Measurements from ENCODE around the gene ACKR4.
A peak's percentile ranks its signal among the peaks of the same experiment; 100 is the strongest.
"Not testable (repeated sequence)": the region's sequence is repeated elsewhere in the genome, so short reads cannot be mapped to it uniquely, and the experiment has no call there.

ACKR4 gene

DNA sequence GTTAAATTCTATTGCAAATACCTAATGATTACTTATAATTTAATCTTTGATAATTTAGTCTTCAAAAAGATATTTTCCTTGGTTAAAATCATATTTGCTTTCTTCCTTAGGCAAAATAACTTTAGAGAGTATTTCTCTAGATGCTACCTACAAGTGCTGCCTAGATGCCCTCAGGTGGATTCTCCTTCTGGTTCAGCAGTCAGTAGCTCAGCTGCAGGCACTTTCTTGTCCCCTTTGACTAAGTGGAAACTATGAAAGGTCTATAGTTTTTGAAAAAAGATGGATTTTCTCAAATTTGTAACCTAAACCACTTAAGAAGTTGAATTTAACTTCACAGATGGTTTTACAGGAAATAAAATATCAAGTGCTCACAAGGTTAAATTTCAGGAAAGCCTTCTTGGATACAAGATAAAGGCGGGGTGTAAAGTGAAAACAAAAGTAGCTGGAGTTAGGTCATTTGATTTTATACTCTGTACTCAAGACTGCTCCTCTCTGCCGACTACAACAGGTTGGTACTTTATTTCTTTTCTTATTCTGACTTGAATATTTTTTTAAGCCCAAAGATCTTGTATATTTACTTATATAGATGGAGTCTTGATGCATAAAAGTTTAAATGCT, at the start of gene ACKR4:
Gene ACKR4, plus strand, starts transcription at position 455 of the 618 bp plus-strand sequence. CDS start 3,128 bp downstream, outside the sequence.
- no peak for DNase-seq

DNA sequence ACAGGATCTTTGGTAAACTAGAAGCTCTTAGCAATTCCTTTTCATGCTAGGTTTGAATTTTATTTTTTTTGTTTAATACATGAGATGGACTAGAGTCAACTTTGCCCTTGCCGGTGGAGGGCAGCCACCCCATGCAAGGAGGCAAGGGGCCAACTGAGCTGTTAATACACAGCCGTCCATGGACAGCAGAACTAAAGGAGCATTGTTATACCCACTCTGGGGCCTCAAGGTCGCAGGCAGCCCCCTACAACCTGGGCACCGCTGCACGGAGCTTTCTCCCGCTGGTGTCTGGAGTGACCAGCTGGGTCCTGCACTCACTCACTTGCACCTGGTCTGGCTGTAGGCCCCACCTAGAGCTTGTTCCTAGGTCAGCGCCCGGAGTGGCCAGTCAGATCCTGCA, 47.9 kb upstream of the ACKR4 start:
- no peak for DNase-seq

- DNase-seq = no peak
Measured at GRCh38 chr3:132549890-132550578, 47.0 kb upstream of the ACKR4 start.

DNA sequence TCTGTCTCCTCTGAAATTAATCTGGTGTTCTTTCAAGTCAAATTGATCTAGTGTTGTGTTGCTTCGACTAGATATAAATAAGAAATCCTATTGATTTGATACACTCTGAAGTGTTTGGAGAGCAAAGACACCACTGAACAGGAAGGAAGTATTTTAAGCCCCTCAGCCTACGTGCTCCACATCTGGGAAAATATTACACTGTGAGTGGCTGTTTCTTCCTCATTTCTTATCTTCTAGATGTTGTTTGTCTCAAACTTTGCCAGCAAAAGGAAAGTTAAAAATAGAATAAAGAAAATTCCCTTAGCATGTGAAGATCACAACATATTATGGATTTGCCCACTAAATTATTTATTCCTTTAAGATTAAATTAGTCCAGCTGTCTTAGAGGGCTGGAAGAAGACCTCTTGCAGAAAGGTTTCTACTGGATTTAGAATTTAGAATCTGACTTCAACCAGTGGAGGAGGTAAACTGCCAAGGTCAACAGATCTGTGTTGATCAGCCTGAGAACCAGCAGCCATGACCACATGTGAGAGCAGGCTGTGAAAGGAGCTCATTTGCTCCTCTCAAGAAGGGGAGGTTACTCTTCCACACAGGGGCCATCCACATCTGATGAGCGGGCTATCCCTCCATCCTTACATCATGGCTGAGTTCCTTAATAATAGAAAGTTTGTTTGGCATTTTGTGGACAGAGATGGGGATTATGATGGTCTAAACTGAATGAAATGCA, 46.3 kb upstream of the ACKR4 start:
- DNase-seq = no peak

GRCh38 chr3:132553826-132554225, 43.2 kb upstream of the ACKR4 start:
- DNase-seq = peak; percentile 1

GRCh38 chr3:132554437-132554836, 42.6 kb upstream of the ACKR4 start:
- peak; percentile 82 for DNase-seq

DNA sequence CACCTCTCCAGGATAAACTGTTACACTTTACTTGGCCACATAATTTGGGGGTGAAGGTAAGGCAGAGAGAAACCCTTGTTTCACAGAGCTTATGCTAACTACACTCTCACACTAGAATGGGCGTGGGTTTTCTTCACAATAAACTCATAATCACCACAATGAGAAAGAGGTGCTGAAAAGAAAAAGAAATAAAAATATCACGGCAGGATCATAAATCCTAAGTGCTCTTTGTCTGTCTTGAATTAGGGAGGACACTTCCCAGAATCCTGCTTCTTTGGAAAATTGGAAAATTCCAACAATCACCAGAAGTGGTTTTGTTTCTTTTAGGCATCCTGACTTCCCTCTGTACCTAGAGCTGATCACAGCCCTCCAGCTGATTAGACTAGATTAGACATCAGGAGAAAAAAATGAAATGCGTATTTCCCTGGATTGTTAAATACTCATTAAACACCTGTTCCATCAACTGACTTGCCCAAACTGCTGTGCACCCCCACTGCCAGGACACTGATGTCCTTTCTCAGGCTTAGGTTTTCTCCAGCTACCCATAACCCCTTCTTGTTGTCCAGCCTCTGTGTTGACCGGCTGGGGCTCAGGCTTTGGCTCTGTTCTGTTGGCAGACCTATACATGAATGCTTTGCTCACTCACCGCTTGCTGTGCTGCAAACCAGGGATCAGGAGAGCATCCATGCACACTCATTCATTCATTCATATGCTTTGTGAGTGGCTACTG, 41.6 kb upstream of the ACKR4 start:
- peak; percentile 6 for DNase-seq

DNA sequence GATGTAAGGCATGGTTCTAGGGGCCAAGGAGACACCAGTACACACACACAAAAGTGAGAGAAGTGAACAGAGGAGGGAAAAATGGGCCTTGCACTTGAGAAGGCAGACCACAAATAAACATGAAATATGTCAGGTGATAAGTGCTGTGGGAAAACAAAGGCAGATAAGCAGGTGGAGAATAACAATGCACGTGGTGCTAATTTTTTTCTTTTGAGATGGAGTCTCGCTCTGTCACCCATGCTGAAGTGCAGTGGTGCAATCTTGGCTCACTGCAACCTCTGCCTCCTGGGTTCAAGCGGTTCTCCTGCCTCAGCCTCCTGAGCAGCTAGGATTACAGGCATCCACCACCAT, 41.1 kb upstream of the ACKR4 start:
- not testable (repeated sequence) for DNase-seq

GRCh38 chr3:132556508-132557159, 40.4 kb upstream of the ACKR4 start:
- DNase-seq = peak; percentile 5

DNA sequence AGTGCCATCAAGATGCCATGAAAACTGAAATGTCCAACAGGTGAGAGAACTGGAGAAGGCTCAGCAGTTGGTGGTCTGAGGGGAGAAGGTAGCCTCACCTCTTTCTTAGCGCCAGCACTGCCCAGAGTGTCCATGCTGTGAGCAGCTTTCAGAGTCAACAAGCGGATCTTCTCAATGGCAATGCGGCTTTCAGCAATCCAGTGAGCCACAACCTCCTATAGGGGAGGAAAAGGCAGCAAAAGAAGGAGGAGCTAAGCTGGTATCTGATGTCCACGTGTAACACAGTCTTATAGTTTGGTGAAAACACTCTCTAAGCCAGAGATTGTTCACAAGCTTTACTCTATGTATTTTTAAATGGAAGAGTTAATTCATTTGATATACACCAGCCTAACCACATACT, 36.1 kb upstream of the ACKR4 start:
- peak; percentile 49 for DNase-seq

DNA sequence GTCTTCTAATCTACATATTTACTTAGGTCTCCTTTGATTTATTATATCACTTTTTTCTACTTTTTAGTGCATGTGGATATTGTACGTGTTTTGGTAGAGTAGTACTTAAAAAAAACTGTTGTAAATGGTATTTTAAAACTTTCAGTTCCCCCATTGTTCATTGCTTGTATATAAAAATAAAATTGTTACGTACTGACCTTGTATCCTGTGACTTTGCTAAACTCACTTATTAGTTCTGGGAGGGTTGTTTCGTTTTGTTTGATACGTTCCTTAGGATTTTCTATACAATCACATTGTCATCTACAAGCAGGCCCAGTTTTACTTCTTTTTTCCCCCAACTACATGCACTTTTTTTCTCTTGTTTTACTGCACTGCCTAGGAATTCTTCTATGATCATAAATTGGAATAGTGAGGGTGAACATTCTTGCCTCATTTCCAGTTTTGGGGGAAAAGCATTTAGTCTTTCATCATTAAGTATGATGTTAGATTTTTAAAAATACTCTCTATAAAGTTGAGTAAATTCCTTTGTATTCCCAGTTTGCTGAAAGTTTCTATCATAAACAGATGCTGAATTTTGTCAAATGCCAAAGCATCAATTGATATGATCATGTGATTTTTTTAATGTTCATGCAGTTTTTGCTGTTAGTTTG, 33.5 kb upstream of the ACKR4 start:
- DNase-seq = no peak

GRCh38 chr3:132564070-132564465, 33.0 kb upstream of the ACKR4 start:
- DNase-seq = no peak

DNA sequence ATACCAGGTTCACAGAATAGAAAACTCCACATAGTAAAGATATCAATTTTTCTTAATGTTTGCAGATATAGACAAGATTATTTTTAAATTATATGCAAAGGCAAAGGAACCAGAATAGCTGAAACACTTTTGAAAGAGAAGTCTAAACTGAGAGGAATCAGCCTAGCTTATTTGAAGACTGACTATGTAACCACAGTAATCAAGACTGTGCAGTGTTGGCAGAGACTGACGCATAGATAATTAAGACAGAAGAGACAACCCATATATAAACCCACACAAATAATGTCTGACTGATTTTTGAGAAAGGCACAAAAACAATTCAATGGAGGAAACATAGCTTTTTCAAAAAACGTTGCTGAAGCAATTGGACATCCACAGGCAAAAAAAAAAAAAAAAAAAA, 28.6 kb upstream of the ACKR4 start:
- no peak for DNase-seq

GRCh38 chr3:132569153-132569552, 27.9 kb upstream of the ACKR4 start:
- no peak for DNase-seq

- no peak for DNase-seq
Measured at GRCh38 chr3:132569580-132569979, 27.5 kb upstream of the ACKR4 start.

GRCh38 chr3:132570016-132570415, 27.1 kb upstream of the ACKR4 start:
- DNase-seq = no peak

- DNase-seq = no peak
Measured at GRCh38 chr3:132573797-132574211, 23.3 kb upstream of the ACKR4 start.

DNA sequence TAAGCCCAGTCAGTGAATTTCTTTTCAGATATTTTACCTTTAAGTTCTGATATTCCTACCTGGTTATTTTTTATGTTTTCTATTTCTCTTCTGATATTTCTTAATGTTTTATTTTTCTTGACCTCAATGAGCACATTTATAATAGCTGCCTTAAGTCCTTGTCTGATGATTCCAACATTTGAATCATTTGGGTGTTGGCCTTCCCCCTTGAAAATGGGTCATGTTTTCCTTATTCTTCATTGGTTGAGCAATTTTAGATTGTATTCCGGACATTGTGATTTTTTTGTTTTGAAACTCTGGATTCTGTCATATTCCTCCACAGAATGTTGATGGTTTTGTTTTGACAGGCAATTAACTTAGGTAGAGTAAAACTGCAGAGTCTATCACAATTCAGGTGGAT, 9.7 kb upstream of the ACKR4 start:
- DNase-seq = no peak

GRCh38 chr3:132592216-132592615, 4.9 kb upstream of the ACKR4 start:
- no peak for DNase-seq

GRCh38 chr3:132593241-132593946, 3.7 kb upstream of the ACKR4 start:
- DNase-seq = no peak

DNA sequence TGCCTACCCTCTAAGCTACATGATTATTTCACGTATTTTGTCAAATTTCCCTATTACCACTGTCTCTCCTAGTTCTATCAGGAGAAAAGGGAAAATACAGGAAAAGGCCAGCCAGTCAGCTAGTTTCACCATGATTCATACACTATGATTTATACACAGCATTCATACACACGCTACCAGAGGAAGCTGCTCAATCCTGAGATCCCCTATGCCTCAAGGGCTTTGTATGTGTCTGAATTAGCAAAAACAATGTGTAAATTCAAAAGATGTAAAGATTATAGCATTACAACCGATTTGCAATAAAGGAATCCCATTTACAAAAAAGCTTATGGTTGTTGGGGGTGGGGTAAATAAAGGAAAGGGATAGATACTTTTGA, 3.1 kb upstream of the ACKR4 start:
- no peak for DNase-seq

- DNase-seq = no peak
Measured at GRCh38 chr3:132594498-132594897, 2.6 kb upstream of the ACKR4 start.
